Keratinocyte (primary cell): ENCODE results near the gene MSX2. TPM values are rescaled to one million over a fixed set of nuclear protein-coding genes. Genes with fewer than 3 reads are reported as not detected.

Experiments used
- DNase-seq: peaks from one replicate; pipeline ENCODE4 v3.0.0-alpha.2; 2011; ENCODE audit warnings: low read depth, missing footprints, low spot score
- FAIRE-seq: peaks from 2 replicates; lab custom pipeline; 2011; peaks lifted over from hg19 to GRCh38; lab: Jason Lieb, UNC
- H2AFZ ChIP-seq: 2 replicates; pipeline ENCODE4 v1.6.0; 2012; ENCODE audit warnings: low read length, control low read depth, inconsistent platforms; ENCODE audit not compliant: control insufficient read depth
- H3K27ac ChIP-seq: 2 replicates; pipeline ENCODE4 v1.5.1; 2011; ENCODE audit warnings: low read length; ENCODE audit not compliant: control insufficient read depth, insufficient read depth
- H3K27me3 ChIP-seq: 3 replicates; pipeline ENCODE4 v1.6.0; 2011; ENCODE audit warnings: low read length; ENCODE audit not compliant: control insufficient read depth, insufficient read depth; ENCODE audit errors: extremely low read depth
- H3K36me3 ChIP-seq, 2 experiments: 2 replicates in 1 of 2; 3 replicates in 1 of 2; pipeline ENCODE4 v1.5.1; 2011; ENCODE audit warnings: low read length in 2 of 2, mild to moderate bottlenecking in 1 of 2; ENCODE audit not compliant: control insufficient read depth in 2 of 2, insufficient read depth in 2 of 2; ENCODE audit errors: extremely low read depth in 1 of 2
- H3K4me1 ChIP-seq: 3 replicates; pipeline ENCODE4 v1.5.1; 2011; ENCODE audit warnings: low read length; ENCODE audit not compliant: control insufficient read depth, insufficient read depth; ENCODE audit errors: extremely low read depth
- H3K4me2 ChIP-seq: 3 replicates; pipeline ENCODE4 v1.6.0; 2011; ENCODE audit warnings: low read depth, low read length; ENCODE audit not compliant: control insufficient read depth, insufficient read depth; ENCODE audit errors: extremely low read depth
- H3K4me3 ChIP-seq, 3 experiments: fragments of 200-600 bp in 1 of 3; sonication (generic) in 1 of 3; 2 replicates in 2 of 3; 3 replicates in 1 of 3; pipeline ENCODE4 v1.5.1; 2011 to 2016; ENCODE audit warnings: low read length in 3 of 3, mild to moderate bottlenecking in 3 of 3, control low read depth in 2 of 3, inconsistent platforms in 1 of 3, low read depth in 1 of 3, mixed read lengths in 1 of 3, mixed run types in 1 of 3, moderate library complexity in 1 of 3; ENCODE audit not compliant: control insufficient read depth in 2 of 3, insufficient read depth in 2 of 3; ENCODE audit errors: extremely low read depth in 1 of 3
- H3K79me2 ChIP-seq: 2 replicates; pipeline ENCODE4 v1.6.0; 2012; ENCODE audit warnings: low read length; ENCODE audit not compliant: control insufficient read depth, insufficient read depth
- H3K9ac ChIP-seq: 3 replicates; pipeline ENCODE4 v1.6.0; 2011; ENCODE audit warnings: low read length; ENCODE audit not compliant: control insufficient read depth, insufficient read depth; ENCODE audit errors: extremely low read depth
- H3K9me1 ChIP-seq: 3 replicates; pipeline ENCODE4 v1.6.0; 2011; ENCODE audit warnings: low read length; ENCODE audit not compliant: control insufficient read depth, insufficient read depth; ENCODE audit errors: extremely low read depth
- H3K9me3 ChIP-seq: 2 replicates; pipeline ENCODE4 v1.5.1; 2012; ENCODE audit warnings: low read depth, low read length; ENCODE audit not compliant: control insufficient read depth
- H4K20me1 ChIP-seq: 3 replicates; pipeline ENCODE4 v1.6.0; 2011; ENCODE audit warnings: low read length; ENCODE audit not compliant: control insufficient read depth, insufficient read depth; ENCODE audit errors: extremely low read depth
- EZH2 ChIP-seq: IDR thresholded peaks from one replicate; pipeline ENCODE4 v1.6.1; 2012; ENCODE audit warnings: inconsistent platforms, mild to moderate bottlenecking, low read length, moderate library complexity
- dilution Hi-C: fragments of 300-500 bp; cut with MboI; formaldehyde crosslinking; loops from one replicate; pipeline ENCODE4 v1.7.0; 2020; ENCODE audit warnings: low sequenced_read_pairs; ENCODE audit not compliant: extremely low pct_ligation_motif_present
- polyA plus RNA-seq, 5 experiments: library from polyadenylated mRNA; depleted of rRNA in 3 of 5; stranded (reverse) in 3 of 5; stranded (forward) in 1 of 5; unstranded in 1 of 5; fragments of >200 nt; gene quantifications; 1 replicate in 1 of 5; 2 replicates in 3 of 5; 3 replicates in 1 of 5; pipeline versions ENCODE4 v1.2.1 to v1.2.3, GENCODE V29; 2011 to 2012; ENCODE audit warnings: missing spikeins in 2 of 5, low read depth in 1 of 5, low replicate concordance in 1 of 5
- TF ChIP-seq, protein P1 (sequence below), 3 experiments: IDR thresholded peaks in 1 of 3; conservative IDR thresholded peaks in 1 of 3; optimal IDR thresholded peaks in 1 of 3; 2 replicates in 2 of 3; 3 replicates in 1 of 3; pipeline versions ENCODE3 to v1.5.1; 2011; ENCODE audit warnings: low read length in 3 of 3, mild to moderate bottlenecking in 3 of 3, moderate library complexity in 2 of 3, control low read depth in 1 of 3, inconsistent platforms in 1 of 3; ENCODE audit not compliant: insufficient read depth in 2 of 3; ENCODE audit errors: extremely low read depth in 1 of 3

MSX2 gene
- polyA plus RNA-seq, 1 donor (not counting 4 experiments of a cell fraction or from before 2014, with no cell fraction given) = 2.7 TPM

DNA sequence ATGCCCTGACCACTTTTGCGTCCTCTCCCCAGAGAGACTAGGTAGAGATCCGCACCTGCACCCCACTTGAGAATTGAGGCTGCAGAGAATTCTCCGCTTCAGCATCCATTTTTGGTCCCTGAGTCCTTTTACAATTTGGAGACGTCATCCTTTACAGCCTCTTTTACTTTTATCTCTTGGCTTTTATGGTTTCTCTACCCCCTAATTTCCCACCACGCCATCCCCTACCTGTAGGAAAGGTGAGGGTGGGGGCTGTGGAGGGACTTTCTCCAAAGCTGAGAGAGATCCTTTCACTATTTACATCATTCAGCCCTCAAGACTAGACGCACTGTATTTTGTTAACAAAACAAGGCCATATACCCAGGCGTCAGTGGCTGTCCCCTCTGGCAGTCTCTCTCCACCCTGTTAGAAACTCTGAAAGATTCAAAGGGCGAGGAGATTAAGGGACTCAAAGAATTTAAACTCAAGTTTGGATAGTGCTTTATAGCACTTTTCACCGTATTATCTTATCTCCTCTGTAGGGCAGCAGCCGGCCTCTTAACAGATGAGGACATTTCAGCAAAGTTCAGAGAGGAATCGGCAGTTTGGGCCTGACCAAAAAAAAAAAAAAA lies 1.7 kb downstream of the MSX2 start:
- Histone ChIP-seq H3K79me2 (peaks cover 2% of the 10 kb centered on the region), H3K27ac (no peak overlapping the region), H3K9me1 (no peaks in the 10 kb centered on the region), H3K4me3 (peak overlapping the region in 1 of 3 experiments; percentile 82), H3K27me3 (peaks cover 22% of the 10 kb centered on the region), H3K4me1 (peaks cover 17% of the 10 kb centered on the region), H2AFZ (no peak overlapping the region), H3K9me3 (no peaks in the 10 kb centered on the region), H3K36me3 (peaks cover 0 to 2% of the 10 kb centered on the region in 2 experiments), H3K4me2 (peak overlapping the region; percentile 94), H3K9ac (no peak overlapping the region), H4K20me1 (no peaks in the 10 kb centered on the region)
- TF ChIP-seq, protein P1, sequence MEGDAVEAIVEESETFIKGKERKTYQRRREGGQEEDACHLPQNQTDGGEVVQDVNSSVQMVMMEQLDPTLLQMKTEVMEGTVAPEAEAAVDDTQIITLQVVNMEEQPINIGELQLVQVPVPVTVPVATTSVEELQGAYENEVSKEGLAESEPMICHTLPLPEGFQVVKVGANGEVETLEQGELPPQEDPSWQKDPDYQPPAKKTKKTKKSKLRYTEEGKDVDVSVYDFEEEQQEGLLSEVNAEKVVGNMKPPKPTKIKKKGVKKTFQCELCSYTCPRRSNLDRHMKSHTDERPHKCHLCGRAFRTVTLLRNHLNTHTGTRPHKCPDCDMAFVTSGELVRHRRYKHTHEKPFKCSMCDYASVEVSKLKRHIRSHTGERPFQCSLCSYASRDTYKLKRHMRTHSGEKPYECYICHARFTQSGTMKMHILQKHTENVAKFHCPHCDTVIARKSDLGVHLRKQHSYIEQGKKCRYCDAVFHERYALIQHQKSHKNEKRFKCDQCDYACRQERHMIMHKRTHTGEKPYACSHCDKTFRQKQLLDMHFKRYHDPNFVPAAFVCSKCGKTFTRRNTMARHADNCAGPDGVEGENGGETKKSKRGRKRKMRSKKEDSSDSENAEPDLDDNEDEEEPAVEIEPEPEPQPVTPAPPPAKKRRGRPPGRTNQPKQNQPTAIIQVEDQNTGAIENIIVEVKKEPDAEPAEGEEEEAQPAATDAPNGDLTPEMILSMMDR (optimal IDR thresholded peaks at IDR 0.05 in 1 of 3, IDR thresholded peaks at IDR 0.05 in 1 of 3, conservative IDR thresholded peaks at IDR 0.05 in 1 of 3; ENCODE audit: extremely low read depth in 1 of 3, insufficient read depth in 2 of 3, low read length in 3 of 3) = no peak
- no peak for TF ChIP-seq EZH2
- dilution Hi-C loops = no loop called here
- FAIRE-seq (no peak), DNase-seq (no peak)

DNA sequence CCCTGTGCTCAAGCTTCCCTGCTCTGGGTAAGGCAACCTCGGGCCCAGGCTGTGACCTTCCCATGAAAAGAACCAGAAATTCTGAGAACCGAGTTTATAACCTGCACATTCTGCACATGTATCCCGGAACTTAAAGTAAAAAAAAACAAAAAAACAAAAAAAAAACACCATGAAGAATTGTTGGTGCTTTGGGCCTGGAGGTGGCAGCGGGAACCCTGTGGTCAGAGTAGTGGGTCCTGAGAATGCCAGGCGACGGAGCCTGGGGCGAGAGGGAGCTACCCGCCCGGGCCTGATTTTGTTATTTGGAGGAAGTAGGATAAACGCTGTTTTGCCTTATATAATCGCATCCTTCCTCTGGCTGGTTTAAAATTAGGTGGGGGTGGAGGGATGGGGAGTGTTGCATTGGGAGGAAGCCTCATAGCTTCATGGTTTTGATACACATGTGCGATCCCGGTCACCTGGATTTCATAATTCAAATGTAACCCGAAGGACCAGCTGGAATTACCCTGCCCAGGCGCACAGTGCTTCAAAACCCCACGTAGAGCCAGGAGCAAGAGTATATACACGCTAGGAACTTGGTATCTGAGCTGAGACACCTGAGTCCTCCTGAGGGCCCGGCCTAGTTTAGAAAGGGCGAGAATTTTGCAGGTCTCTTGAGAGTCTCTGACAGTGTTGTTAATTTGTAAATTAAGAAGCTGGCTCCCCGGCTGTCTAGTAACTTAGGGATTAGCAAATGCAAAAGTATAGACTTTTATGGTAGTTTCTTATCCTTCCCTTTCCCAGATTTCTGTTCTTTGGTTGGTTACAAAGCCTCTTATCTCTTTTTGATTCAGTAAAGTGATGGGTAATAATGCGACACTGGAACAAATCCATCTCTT lies 2.8 kb downstream of the MSX2 start:
- TF ChIP-seq, protein P1 (optimal IDR thresholded peaks at IDR 0.05 in 1 of 3, IDR thresholded peaks at IDR 0.05 in 1 of 3, conservative IDR thresholded peaks at IDR 0.05 in 1 of 3; ENCODE audit: extremely low read depth in 1 of 3, insufficient read depth in 2 of 3, low read length in 3 of 3) = no peak
- TF ChIP-seq EZH2 = no peak
- peaks cover 15% of the 10 kb centered on the region for H3K27me3 ChIP-seq
- DNase-seq (no peak), FAIRE-seq (no peak)
- no peaks in the 10 kb centered on the region for H4K20me1 ChIP-seq
- H3K79me2 ChIP-seq = peaks cover 2% of the 10 kb centered on the region
- no peak overlapping the region for H3K9ac ChIP-seq
- H3K4me2 ChIP-seq = no peak overlapping the region
- H3K36me3 ChIP-seq = peaks cover 0 to 2% of the 10 kb centered on the region in 2 experiments
- dilution Hi-C loops = no loop called here
- H2AFZ ChIP-seq = no peak overlapping the region
- H3K27ac ChIP-seq = no peak overlapping the region
- H3K4me1 ChIP-seq = peaks cover 12% of the 10 kb centered on the region
- H3K9me1 ChIP-seq = no peaks in the 10 kb centered on the region
- H3K9me3 ChIP-seq = no peaks in the 10 kb centered on the region
- H3K4me3 ChIP-seq = no peak overlapping the region
